HG03103 (cell line): ENCODE data around the gene RNF31.
"Not testable (repeated sequence)": the region's sequence is repeated elsewhere in the genome, so short reads cannot be mapped to it uniquely, and the experiment has no call there.

ENCODE experiments used
- ATAC-seq: cut with Tn5 transposase; IDR thresholded peaks from one replicate; pipeline ENCODE4 v1.9.1; 2021; ENCODE audit warnings: low read depth; ENCODE audit not compliant: unreplicated experiment

The RNF31 gene

GRCh38 chr14:24196071-24197055, 49.1 kb downstream of the RNF31 start:
- ATAC-seq: no peak

GRCh38 chr14:24197056-24197450, 49.8 kb downstream of the RNF31 start:
- ATAC-seq: no peak

GRCh38 chr14:24198814-24199524, 51.7 kb downstream of the RNF31 start:
- no peak for ATAC-seq

- ATAC-seq: not testable (repeated sequence)
Measured at GRCh38 chr14:24202538-24202937, 55.2 kb downstream of the RNF31 start.

GRCh38 chr14:24203249-24203886, 56.1 kb downstream of the RNF31 start:
- ATAC-seq: not testable (repeated sequence)

- no peak for ATAC-seq
Measured at GRCh38 chr14:24204163-24205146, 57.2 kb downstream of the RNF31 start.

GRCh38 chr14:24206260-24207103, 59.2 kb downstream of the RNF31 start:
- ATAC-seq: no peak

GRCh38 chr14:24207104-24207551, 59.8 kb downstream of the RNF31 start:
- ATAC-seq: no peak

- no peak for ATAC-seq
Measured at GRCh38 chr14:24207625-24208024, 60.3 kb downstream of the RNF31 start.
